Endothelial cell of umbilical vein (primary cell): ENCODE measurements around the gene KHDC1. TPM values are rescaled to one million over a fixed set of nuclear protein-coding genes. Genes with fewer than 3 reads are reported as not detected.

ENCODE experiments used
- BruUV-seq: library from RNA; stranded (reverse); fragments of 400-500 nt; replicated peaks from 2 replicates; lab custom pipeline; 2021; lab: Mats Ljungman, UMichigan
- CTCF ChIA-PET: fragments of 300-600, 350-600 bp; sonication (Branson Sonifier 250); formaldehyde crosslinking; loops from one replicate; lab custom pipeline; 2021; ENCODE audit warnings: antibody characterized with exemption, inconsistent platforms; lab: Charles Lee
- POLR2A ChIA-PET: fragments of 300-600, 350-600 bp; sonication (Branson Sonifier 250); formaldehyde crosslinking; loops from one replicate; lab custom pipeline; 2021; ENCODE audit warnings: antibody characterized with exemption, inconsistent platforms; lab: Charles Lee
- DNase-seq: peaks from one replicate; pipeline ENCODE4 v3.0.0-alpha.2; 2011; ENCODE audit warnings: low read depth, low spot score
- FAIRE-seq: peaks from 2 replicates; lab custom pipeline; 2011; peaks lifted over from hg19 to GRCh38; lab: Jason Lieb, UNC
- H2AFZ ChIP-seq: 2 replicates; pipeline ENCODE4 v1.6.0; 2012; ENCODE audit warnings: low read depth, low read length, control low read depth, inconsistent platforms
- H3K27ac ChIP-seq: 2 replicates; pipeline ENCODE4 v1.5.1; 2011; ENCODE audit warnings: low read depth, mild to moderate bottlenecking, control low read depth, low read length, moderate library complexity; ENCODE audit not compliant: insufficient read depth
- H3K27me3 ChIP-seq, 2 experiments: 2 replicates each; pipeline versions ENCODE4 v1.6.0 to v1.6.1; 2011; ENCODE audit warnings: low read length in 2 of 2, mixed read lengths in 1 of 2; ENCODE audit not compliant: control insufficient read depth in 2 of 2, insufficient read depth in 2 of 2
- H3K36me3 ChIP-seq, 2 experiments: 2 replicates in 1 of 2; 3 replicates in 1 of 2; pipeline ENCODE4 v1.5.1; 2011; ENCODE audit warnings: low read length in 2 of 2, mild to moderate bottlenecking in 1 of 2, moderate library complexity in 1 of 2; ENCODE audit not compliant: control insufficient read depth in 2 of 2, insufficient read depth in 2 of 2; ENCODE audit errors: extremely low read depth in 1 of 2
- H3K4me1 ChIP-seq: 3 replicates; pipeline ENCODE4 v1.5.1; 2011; ENCODE audit warnings: mild to moderate bottlenecking, low read length; ENCODE audit not compliant: control insufficient read depth, insufficient read depth; ENCODE audit errors: extremely low read depth
- H3K4me2 ChIP-seq: 2 replicates; pipeline ENCODE4 v1.6.1; 2011; ENCODE audit warnings: low read length, control low read depth, mixed read lengths; ENCODE audit not compliant: insufficient read depth
- H3K4me3 ChIP-seq, 3 experiments: fragments of 200-600 bp in 1 of 3; sonication (generic), shearing (Covaris generic) in 1 of 3; replicated peaks in 1 of 3; 2 replicates each; pipeline ENCODE4 v1.5.1; 2011 to 2016; ENCODE audit warnings: control low read depth in 3 of 3, low read length in 3 of 3, mild to moderate bottlenecking in 2 of 3, inconsistent platforms in 1 of 3, low read depth in 1 of 3, moderate library complexity in 1 of 3; ENCODE audit not compliant: insufficient read depth in 1 of 3
- H3K79me2 ChIP-seq: 2 replicates; pipeline ENCODE4 v1.6.0; 2012; ENCODE audit warnings: low read length, inconsistent platforms; ENCODE audit not compliant: control insufficient read depth, insufficient read depth
- H3K9ac ChIP-seq: replicated peaks from 2 replicates; pipeline ENCODE3; 2011; ENCODE audit warnings: low read length, control low read depth; ENCODE audit not compliant: insufficient read depth; ENCODE audit errors: extremely low read depth
- H3K9me1 ChIP-seq: replicated peaks from 3 replicates; pipeline ENCODE4 v1.6.0; 2011; ENCODE audit warnings: mild to moderate bottlenecking, low read length; ENCODE audit not compliant: control insufficient read depth, insufficient read depth; ENCODE audit errors: extremely low read depth
- H3K9me3 ChIP-seq: replicated peaks from 2 replicates; pipeline ENCODE4 v1.5.1; 2012; ENCODE audit warnings: low read length, inconsistent platforms; ENCODE audit not compliant: control insufficient read depth, insufficient read depth
- H4K20me1 ChIP-seq: replicated peaks from 2 replicates; pipeline ENCODE3; 2011; ENCODE audit warnings: mild to moderate bottlenecking, low read length; ENCODE audit not compliant: control insufficient read depth, insufficient read depth; ENCODE audit errors: extremely low read depth
- CTCF ChIP-seq, 2 donors: IDR thresholded peaks; 1 replicate in 1 of 2; 2 replicates in 1 of 2; pipeline ENCODE4 v1.5.1; 2011; ENCODE audit warnings: low read length in 2 of 2, mild to moderate bottlenecking in 2 of 2, moderate library complexity in 2 of 2, control low read depth in 1 of 2, inconsistent platforms in 1 of 2, low read depth in 1 of 2; ENCODE audit not compliant: insufficient read depth in 1 of 2; ENCODE audit errors: extremely low read depth in 1 of 2
- EZH2 ChIP-seq: IDR thresholded peaks from 2 replicates; pipeline ENCODE4 v1.6.1; 2012; ENCODE audit warnings: borderline replicate concordance, low read depth, mild to moderate bottlenecking, moderate library complexity, low read length, inconsistent platforms; ENCODE audit not compliant: severe bottlenecking
- FOS ChIP-seq: IDR thresholded peaks from 2 replicates; pipeline ENCODE4 v1.6.1; 2011; ENCODE audit warnings: mild to moderate bottlenecking, low read length, moderate library complexity, borderline replicate concordance; ENCODE audit not compliant: insufficient read depth
- GATA2 ChIP-seq: IDR thresholded peaks from 2 replicates; pipeline ENCODE4 v1.7.0; 2011; ENCODE audit warnings: low read depth, mild to moderate bottlenecking, moderate library complexity, mixed read lengths, low read length; ENCODE audit not compliant: insufficient read length, insufficient read depth
- JUN ChIP-seq: IDR thresholded peaks from 2 replicates; pipeline ENCODE4 v1.6.1; 2011; ENCODE audit warnings: borderline replicate concordance, low read depth; ENCODE audit not compliant: insufficient read length, insufficient read depth
- MAX ChIP-seq: IDR thresholded peaks from 2 replicates; pipeline ENCODE4 v1.6.1; 2011; ENCODE audit not compliant: insufficient read depth, insufficient read length
- MYC ChIP-seq: IDR thresholded peaks from one replicate; pipeline ENCODE4 v1.6.1; 2011; ENCODE audit warnings: mild to moderate bottlenecking, low read depth, low read length
- POLR2A ChIP-seq: IDR thresholded peaks from 2 replicates; pipeline ENCODE4 v1.6.1; 2012; ENCODE audit warnings: low read depth, mild to moderate bottlenecking, control low read depth, low read length
- POLR2AphosphoS5 ChIP-seq: IDR thresholded peaks from 2 replicates; pipeline ENCODE4 v1.6.1; 2012; ENCODE audit warnings: low read depth, mild to moderate bottlenecking, control low read depth, low read length, moderate library complexity; ENCODE audit not compliant: insufficient read depth
- dilution Hi-C: fragments of 300-500 bp; cut with MboI; formaldehyde crosslinking; loops from one replicate; pipeline ENCODE4 v1.15.0; 2019; ENCODE audit warnings: low sequenced_read_pairs; ENCODE audit not compliant: extremely low pct_ligation_motif_present
- intact Hi-C: fragments of 100-400 bp; cut with micrococcal nuclease; formaldehyde crosslinking; loops from one replicate; pipeline ENCODE4 v1.10.0; 2022
- polyA plus RNA-seq, 4 experiments: library from polyadenylated mRNA; depleted of rRNA in 3 of 4; stranded (reverse) in 3 of 4; unstranded in 1 of 4; fragments of >200 nt; gene quantifications; 2 replicates each; pipeline versions ENCODE4 v1.2.1 to v1.2.3, GENCODE V29; 2011 to 2012; ENCODE audit warnings: missing spikeins in 1 of 4
- total RNA-seq: library from RNA; stranded (reverse); gene quantifications from 2 replicates; pipeline ENCODE4 v1.2.3, GENCODE V29; 2021

KHDC1 gene
- total and polyA plus RNA-seq, 2 donors (not counting 3 experiments of a cell fraction or from before 2014, with no cell fraction given) = 3.3 to 4.4 TPM

GRCh38 chr6:73207221-73207837, 55.7 kb downstream of the KHDC1 start:
- Histone ChIP-seq H3K4me2 (no peak overlapping the region), H3K4me1 (no peaks in the 10 kb centered on the region), H3K9me1 (no peaks in the 10 kb centered on the region), H3K4me3 (no peak overlapping the region), H3K27me3 (no peaks in the 10 kb centered on the region), H3K79me2 (no peaks in the 10 kb centered on the region), H4K20me1 (no peaks in the 10 kb centered on the region), H3K9me3 (no peaks in the 10 kb centered on the region), H3K27ac (no peak overlapping the region), H2AFZ (no peak overlapping the region), H3K9ac (no peak overlapping the region), H3K36me3 (no peaks in the 10 kb centered on the region)
- dilution Hi-C loops = no loop called here
- BruUV-seq = no TSS peak
- POLR2A ChIA-PET = no interaction called here
- intact Hi-C loops = no loop called here
- no peak for DNase-seq
- FAIRE-seq = no peak
- TF ChIP-seq POLR2AphosphoS5 = no peak
- TF ChIP-seq JUN = no peak
- no peak for TF ChIP-seq POLR2A
- TF ChIP-seq FOS = no peak
- TF ChIP-seq EZH2 = no peak
- TF ChIP-seq MAX = no peak
- no peak for TF ChIP-seq CTCF (IDR thresholded peaks at IDR 0.05; ENCODE audit: extremely low read depth in 1 of 2, insufficient read depth in 1 of 2, low read depth in 1 of 2, low read length in 2 of 2)
- TF ChIP-seq MYC = no peak
- TF ChIP-seq GATA2 = no peak
- CTCF ChIA-PET = no interaction called here
